NT2/D1 (cell line): ENCODE measurements around the gene USH2A.

Experiments
- DNase-seq: peaks from one replicate; pipeline ENCODE4 v3.0.0-alpha.2; 2011; ENCODE audit warnings: low read depth, low spot score
- H3K27me3 ChIP-seq: 2 replicates; pipeline ENCODE4 v1.6.0; 2011; ENCODE audit warnings: mild to moderate bottlenecking; ENCODE audit not compliant: insufficient read length, insufficient read depth
- H3K36me3 ChIP-seq: 2 replicates; pipeline ENCODE4 v1.6.1; 2011; ENCODE audit warnings: mild to moderate bottlenecking, low read length, mixed read lengths; ENCODE audit not compliant: insufficient read depth, insufficient read length
- H3K4me1 ChIP-seq: 2 replicates; pipeline ENCODE4 v1.5.1; 2011; ENCODE audit not compliant: insufficient read depth, insufficient read length
- H3K4me3 ChIP-seq: 2 replicates; pipeline ENCODE4 v1.5.1; 2011; ENCODE audit warnings: low read depth; ENCODE audit not compliant: insufficient read length
- H3K9ac ChIP-seq: 2 replicates; pipeline ENCODE4 v1.6.0; 2011; ENCODE audit warnings: low read depth; ENCODE audit not compliant: insufficient read length
- H3K9me3 ChIP-seq: 2 replicates; pipeline ENCODE4 v1.5.1; 2011; ENCODE audit warnings: mild to moderate bottlenecking, low read length; ENCODE audit not compliant: insufficient read depth
- SUZ12 ChIP-seq: IDR thresholded peaks from 2 replicates; pipeline ENCODE4 v1.6.1; 2011; ENCODE audit not compliant: insufficient read length, insufficient read depth; ENCODE audit errors: extremely low read depth
- YY1 ChIP-seq: IDR thresholded peaks from 2 replicates; pipeline ENCODE4 v1.6.1; 2011; ENCODE audit not compliant: insufficient read length, insufficient read depth
- ZNF274 ChIP-seq: IDR thresholded peaks from 2 replicates; pipeline ENCODE4 v1.6.1; 2011; ENCODE audit warnings: mild to moderate bottlenecking, low read depth, low read length

Gene USH2A

DNA sequence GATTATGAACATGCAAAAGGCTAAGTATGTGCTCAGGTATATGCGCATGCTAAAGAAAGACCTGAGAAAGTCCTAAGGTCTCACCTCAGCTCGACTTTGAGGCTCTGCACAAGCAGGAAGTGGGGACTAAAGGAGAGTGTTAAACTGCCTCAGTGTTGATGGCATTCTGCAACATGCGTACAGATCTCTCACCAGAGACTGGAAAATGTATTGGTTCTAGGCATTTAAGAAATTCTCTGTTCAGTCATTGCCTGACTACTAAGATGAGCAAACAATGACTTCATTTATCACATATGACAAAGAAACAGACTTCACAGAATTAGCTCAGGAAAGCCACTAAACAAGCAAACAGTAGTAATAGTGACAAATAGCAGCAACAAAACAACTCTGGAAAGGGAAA is 90.8 kb downstream of the USH2A start:
- no peaks in the 10 kb centered on the region for H3K27me3 ChIP-seq
- no peaks in the 10 kb centered on the region for H3K36me3 ChIP-seq
- TF ChIP-seq ZNF274 (no peak), YY1 (no peak), SUZ12 (no peak)
- no peaks in the 10 kb centered on the region for H3K9me3 ChIP-seq
- H3K4me3 ChIP-seq: no peak overlapping the region
- no peaks in the 10 kb centered on the region for H3K4me1 ChIP-seq
- DNase-seq: no peak
- H3K9ac ChIP-seq: no peak overlapping the region

DNA sequence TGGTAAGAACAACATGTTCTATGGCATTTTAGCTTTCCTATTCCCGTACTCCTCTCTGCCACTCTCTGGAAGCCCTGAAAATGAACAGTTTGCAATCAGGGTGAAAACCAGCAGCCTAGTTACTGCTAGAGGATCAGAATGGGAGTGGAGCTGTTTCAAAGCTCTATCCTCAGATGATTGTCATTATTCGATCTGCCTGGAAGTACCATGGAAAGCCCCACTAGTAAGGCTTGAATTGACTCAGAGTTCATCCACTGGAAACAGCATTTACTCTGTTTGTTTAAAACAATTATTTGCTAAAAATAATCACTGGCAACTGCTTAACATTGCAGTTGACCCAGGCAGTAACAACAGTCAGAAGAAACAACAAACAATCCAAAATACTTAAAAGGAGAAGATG is 91.2 kb downstream of the USH2A start:
- Histone ChIP-seq H3K9me3 (no peaks in the 10 kb centered on the region), H3K36me3 (no peaks in the 10 kb centered on the region), H3K27me3 (no peaks in the 10 kb centered on the region), H3K4me3 (no peak overlapping the region), H3K4me1 (no peaks in the 10 kb centered on the region), H3K9ac (no peak overlapping the region)
- TF ChIP-seq YY1 (no peak), SUZ12 (no peak), ZNF274 (no peak)
- DNase-seq: no peak

DNA sequence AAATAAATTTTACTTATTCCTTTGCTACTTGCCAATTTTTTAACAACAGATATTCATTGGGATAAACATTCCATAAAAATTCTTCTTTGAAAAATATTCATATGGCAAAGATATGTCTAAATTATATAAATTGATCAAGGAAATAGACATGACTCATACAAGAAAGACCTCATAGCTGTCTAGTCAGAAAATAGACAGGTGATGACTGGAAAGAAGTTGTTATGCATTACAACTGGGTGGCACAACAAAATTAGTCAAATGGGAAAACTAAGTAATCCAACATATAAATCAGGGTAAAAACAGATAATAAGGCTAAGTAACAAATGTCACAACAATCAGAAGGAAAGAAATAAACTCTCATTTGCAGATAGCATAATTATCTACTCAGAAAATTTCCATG is 92.0 kb downstream of the USH2A start:
- Histone ChIP-seq H3K4me1 (no peaks in the 10 kb centered on the region), H3K36me3 (no peaks in the 10 kb centered on the region), H3K4me3 (no peak overlapping the region), H3K27me3 (no peaks in the 10 kb centered on the region), H3K9me3 (no peaks in the 10 kb centered on the region), H3K9ac (no peak overlapping the region)
- DNase-seq: no peak
- no peak for TF ChIP-seq YY1
- no peak for TF ChIP-seq SUZ12

DNA sequence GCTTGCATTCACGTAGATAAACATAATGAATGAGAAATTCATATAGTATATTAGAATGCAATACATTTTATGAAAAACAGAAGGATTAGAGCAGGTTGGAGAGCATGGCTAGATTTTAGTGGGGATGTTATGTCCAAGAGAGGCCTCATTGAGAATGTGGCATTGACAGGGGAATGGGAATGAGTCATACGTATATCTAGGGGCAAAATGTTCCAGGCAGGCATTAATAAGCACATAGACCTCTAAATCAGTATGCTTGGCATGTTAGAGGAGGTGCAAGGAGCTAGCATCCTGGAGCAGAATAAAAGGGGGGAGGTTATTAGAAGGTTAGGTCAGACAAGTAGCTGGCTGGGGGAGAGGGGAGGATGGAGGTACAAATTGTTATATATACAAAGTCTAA is 93.0 kb downstream of the USH2A start:
- DNase-seq: no peak
- Histone ChIP-seq H3K9ac (no peak overlapping the region), H3K4me1 (no peaks in the 10 kb centered on the region), H3K9me3 (no peaks in the 10 kb centered on the region), H3K36me3 (no peaks in the 10 kb centered on the region), H3K27me3 (no peaks in the 10 kb centered on the region), H3K4me3 (no peak overlapping the region)
- no peak for TF ChIP-seq ZNF274
- TF ChIP-seq YY1: no peak
- no peak for TF ChIP-seq SUZ12

DNA sequence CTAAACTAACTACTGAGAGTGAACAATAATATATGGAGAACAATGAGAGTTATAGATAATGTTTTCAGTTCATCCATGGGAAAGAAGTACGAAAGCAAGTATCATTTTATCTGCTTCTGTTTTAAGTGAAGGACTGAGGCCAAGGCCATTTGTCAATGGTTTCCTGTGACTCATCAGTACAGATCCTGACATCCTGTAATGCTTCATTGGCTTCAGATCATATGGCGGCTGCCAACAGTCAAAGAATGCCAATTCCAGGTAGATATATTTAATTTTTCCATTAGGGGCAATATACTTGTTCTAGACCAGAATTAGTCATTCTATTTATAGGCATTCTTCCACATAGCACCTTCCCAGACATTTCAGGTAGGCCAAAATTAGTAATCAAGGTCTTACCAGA is 97.3 kb downstream of the USH2A start:
- Histone ChIP-seq H3K9ac (no peak overlapping the region), H3K4me1 (no peaks in the 10 kb centered on the region), H3K36me3 (no peaks in the 10 kb centered on the region), H3K9me3 (no peaks in the 10 kb centered on the region), H3K4me3 (no peak overlapping the region), H3K27me3 (no peaks in the 10 kb centered on the region)
- no peak for TF ChIP-seq ZNF274
- no peak for TF ChIP-seq YY1
- TF ChIP-seq SUZ12: no peak
- DNase-seq: no peak

DNA sequence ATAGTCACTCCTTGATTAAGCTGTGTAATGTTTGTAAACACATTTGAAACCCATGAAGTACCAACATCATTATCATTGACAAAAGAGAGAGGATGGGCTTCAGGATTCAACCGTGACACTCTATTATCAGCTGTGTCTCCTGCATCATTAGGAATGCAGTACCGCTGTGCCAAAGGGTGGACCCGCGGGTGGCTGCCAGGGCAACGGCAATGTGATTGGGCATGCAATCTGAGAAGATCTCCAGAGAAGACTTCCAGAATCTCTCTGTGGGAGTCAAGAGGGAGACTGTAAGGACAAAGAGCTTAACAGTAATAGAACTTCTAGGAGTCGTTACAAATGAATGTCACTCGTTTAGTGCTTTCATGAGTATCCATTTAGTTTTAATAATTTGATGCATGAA is 97.9 kb downstream of the USH2A start:
- Histone ChIP-seq H3K9ac (no peak overlapping the region), H3K9me3 (no peaks in the 10 kb centered on the region), H3K4me1 (no peaks in the 10 kb centered on the region), H3K36me3 (no peaks in the 10 kb centered on the region), H3K4me3 (no peak overlapping the region), H3K27me3 (no peaks in the 10 kb centered on the region)
- no peak for DNase-seq
- TF ChIP-seq YY1: no peak
- no peak for TF ChIP-seq ZNF274
- no peak for TF ChIP-seq SUZ12

DNA sequence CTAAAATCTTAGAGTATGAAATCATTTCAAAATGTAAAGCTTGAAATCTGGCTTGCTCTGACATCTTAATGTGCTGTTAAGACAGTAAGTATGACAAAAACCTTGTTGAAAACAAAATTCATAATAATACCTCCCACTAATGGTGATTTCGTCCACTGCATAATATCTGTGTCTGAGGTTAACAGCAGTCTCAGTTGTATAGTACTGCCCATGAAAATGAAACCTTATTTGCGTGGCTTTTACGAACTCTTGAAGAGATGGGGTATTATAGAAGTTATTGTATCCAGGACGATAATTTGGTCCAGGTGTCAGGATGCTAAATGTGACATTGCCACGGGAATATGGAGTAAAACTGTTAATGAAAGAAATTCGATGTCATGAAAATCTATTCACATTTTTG is 99.9 kb downstream of the USH2A start:
- DNase-seq: no peak
- Histone ChIP-seq H3K27me3 (no peaks in the 10 kb centered on the region), H3K9me3 (no peaks in the 10 kb centered on the region), H3K4me3 (no peak overlapping the region), H3K4me1 (no peaks in the 10 kb centered on the region), H3K36me3 (no peaks in the 10 kb centered on the region), H3K9ac (no peak overlapping the region)
- TF ChIP-seq YY1: no peak
- TF ChIP-seq SUZ12: no peak

DNA sequence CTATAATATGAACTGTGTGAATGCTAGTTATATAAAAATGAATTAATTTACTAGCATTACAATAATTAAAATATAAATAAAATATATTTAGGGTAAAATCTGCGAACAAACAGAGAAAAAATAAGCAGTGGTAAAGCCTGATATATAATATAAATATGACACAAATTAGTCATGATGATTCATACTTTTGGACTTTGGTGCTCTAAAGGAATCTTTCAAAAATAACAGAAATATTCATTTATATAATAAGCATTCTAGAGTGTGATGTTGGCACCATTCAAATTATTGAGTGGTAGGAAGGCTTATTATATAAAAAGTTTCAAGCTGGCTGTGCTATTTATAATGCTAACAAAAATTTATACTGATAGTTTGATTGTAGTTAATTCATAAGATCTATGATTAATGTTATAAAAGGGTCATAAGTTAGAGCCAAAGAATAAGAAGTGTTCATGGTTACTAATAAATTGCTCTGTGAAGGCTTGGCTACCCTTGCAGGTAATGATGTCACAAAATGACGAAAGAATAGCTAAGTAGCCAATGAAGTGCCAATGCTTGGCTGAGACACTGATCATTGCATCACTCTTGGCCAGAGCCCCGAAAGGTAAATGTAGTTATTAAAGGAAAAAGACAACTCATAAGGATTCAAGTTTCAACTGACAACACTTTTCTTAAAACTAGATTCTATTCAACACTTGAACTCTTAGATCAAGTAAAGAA is 108.7 kb downstream of the USH2A start:
- Histone ChIP-seq H3K4me1 (no peaks in the 10 kb centered on the region), H3K27me3 (no peaks in the 10 kb centered on the region), H3K9me3 (no peaks in the 10 kb centered on the region), H3K36me3 (no peaks in the 10 kb centered on the region), H3K4me3 (no peak overlapping the region), H3K9ac (no peak overlapping the region)
- TF ChIP-seq ZNF274 (no peak), YY1 (no peak), SUZ12 (no peak)
- DNase-seq: no peak
